A549 (cell line): ENCODE measurements around the gene SLC16A2. TPM values are rescaled to one million over a fixed set of nuclear protein-coding genes. Genes with fewer than 3 reads are reported as not detected.

Experiments
- ATAC-seq, 2 experiments: fragments of 200-7000 bp in 1 of 2; fragments of >200 bp in 1 of 2; cut with Nextera tagmentation in 1 of 2; cut with Tn5 transposase in 1 of 2; 3 replicates each; pipeline versions ENCODE4 v1.8.0 to v1.9.1; 2018 to 2020; ENCODE audit warnings: mild to moderate bottlenecking in 1 of 2, moderate library complexity in 1 of 2
- CTCF ChIA-PET: fragments of 300-600 bp; sonication (Branson Sonifier 250); formaldehyde crosslinking; extraction: SDS; loops from one replicate; lab custom pipeline; 2021; ENCODE audit warnings: antibody characterized with exemption, inconsistent platforms; lab: Yijun Ruan, JAX
- POLR2A ChIA-PET: fragments of 350-600 bp; formaldehyde crosslinking; extraction: SDS; loops from one replicate; lab custom pipeline; 2021; ENCODE audit warnings: antibody characterized with exemption, inconsistent platforms; lab: Yijun Ruan, JAX
- DNase-seq, 2 experiments: peaks; one replicate each; pipeline versions ENCODE4 v3.0.0 to v3.0.0-alpha.2; 2011 to 2016; ENCODE audit warnings: low read depth in 1 of 2, low spot score in 1 of 2
- FAIRE-seq: peaks from 2 replicates; lab custom pipeline; 2011; peaks lifted over from hg19 to GRCh38; lab: Jason Lieb, UNC
- H3K27ac ChIP-seq, 2 experiments: fragments of >200 bp; sonication (Bioruptor Twin); formaldehyde crosslinking; 3 replicates each; pipeline ENCODE4 v1.5.1; 2016 to 2017
- H3K4me1 ChIP-seq: fragments of >200 bp; sonication (Bioruptor Twin); formaldehyde crosslinking; 3 replicates; pipeline ENCODE4 v1.6.1; 2016
- H3K4me2 ChIP-seq: fragments of >200 bp; sonication (Bioruptor Twin); formaldehyde crosslinking; 3 replicates; pipeline ENCODE4 v1.6.1; 2016
- H3K4me3 ChIP-seq: fragments of >200 bp; sonication (Bioruptor Twin); formaldehyde crosslinking; 3 replicates; pipeline ENCODE4 v1.5.1; 2016
- H3K9me3 ChIP-seq: fragments of >200 bp; sonication (Bioruptor Twin); formaldehyde crosslinking; 3 replicates; pipeline ENCODE4 v1.6.1; 2016
- ATOH8 ChIP-seq: fragments of 250-450 bp; sonication (Bioruptor Pico); IDR thresholded peaks from 2 replicates; pipeline ENCODE4 v1.5.0; 2020; ENCODE audit warnings: low read depth, mild to moderate bottlenecking, moderate library complexity
- CBX2 ChIP-seq: fragments of 200-600 bp; sonication (generic); IDR thresholded peaks from 2 replicates; pipeline ENCODE4 v1.6.1; 2016; ENCODE audit warnings: low read depth, mild to moderate bottlenecking, borderline replicate concordance
- CEBPB ChIP-seq, 2 experiments: fragments of >200 bp in 1 of 2; sonication (Bioruptor Twin) in 1 of 2; formaldehyde crosslinking in 1 of 2; IDR thresholded peaks; 2 replicates each; pipeline ENCODE4 v1.6.1; 2012 to 2016
- CTCF ChIP-seq: fragments of >200 bp; sonication (Bioruptor Twin); formaldehyde crosslinking; IDR thresholded peaks from 3 replicates; pipeline ENCODE4 v1.5.1; 2016
- EP300 ChIP-seq, 2 experiments: fragments of >200 bp; sonication (Bioruptor Twin); formaldehyde crosslinking; IDR thresholded peaks; 2 replicates in 1 of 2; 3 replicates in 1 of 2; pipeline ENCODE4 v1.6.1; 2016 to 2017
- FOSL2 ChIP-seq, 2 experiments: fragments of 450-650 bp in 1 of 2; fragments of >200 bp in 1 of 2; sonication (Bioruptor Twin) in 1 of 2; formaldehyde crosslinking; IDR thresholded peaks; 2 replicates each; pipeline versions ENCODE4 v1.5.0 to v1.6.1; 2016 to 2020; ENCODE audit warnings: mild to moderate bottlenecking in 1 of 2, moderate library complexity in 1 of 2
- FOXS1 ChIP-seq: fragments of 250-450 bp; sonication (Bioruptor Pico); IDR thresholded peaks from 2 replicates; pipeline ENCODE4 v1.5.0; 2020; ENCODE audit warnings: mild to moderate bottlenecking, moderate library complexity
- HES2 ChIP-seq: fragments of >200 bp; sonication (Bioruptor Twin); formaldehyde crosslinking; IDR thresholded peaks from 2 replicates; pipeline ENCODE4 v1.6.1; 2016
- HOXB5 ChIP-seq: fragments of 250-450 bp; sonication (Bioruptor Pico); IDR thresholded peaks from 2 replicates; pipeline ENCODE4 v1.5.0; 2020; ENCODE audit warnings: mild to moderate bottlenecking, moderate library complexity
- JUN ChIP-seq, 2 experiments: fragments of >200 bp; sonication (Bioruptor Twin); formaldehyde crosslinking; IDR thresholded peaks; 2 replicates in 1 of 2; 3 replicates in 1 of 2; pipeline ENCODE4 v1.6.1; 2016 to 2017
- JUNB ChIP-seq: fragments of >200 bp; sonication (Bioruptor Twin); formaldehyde crosslinking; IDR thresholded peaks from 2 replicates; pipeline ENCODE4 v1.6.1; 2016
- KDM5A ChIP-seq: fragments of 200-600 bp; sonication (generic); IDR thresholded peaks from 2 replicates; pipeline ENCODE4 v1.6.1; 2016; ENCODE audit warnings: antibody characterized with exemption, mild to moderate bottlenecking
- MAFK ChIP-seq: fragments of 450-650 bp; IDR thresholded peaks from 2 replicates; pipeline ENCODE4 v1.6.1; 2014; ENCODE audit not compliant: partially characterized antibody
- MAX ChIP-seq: IDR thresholded peaks from 2 replicates; pipeline ENCODE4 v1.6.1; 2012
- MYC ChIP-seq: IDR thresholded peaks from 2 replicates; pipeline ENCODE4 v1.6.1; 2012; ENCODE audit warnings: mild to moderate bottlenecking, inconsistent platforms, low read length, improper control_type of control experiment, borderline replicate concordance
- NPAS2 ChIP-seq: fragments of 250-450 bp; sonication (Bioruptor Pico); IDR thresholded peaks from 2 replicates; pipeline ENCODE4 v1.8.0; 2022; ENCODE audit warnings: mild to moderate bottlenecking, moderate library complexity, borderline replicate concordance
- POLR2A ChIP-seq: IDR thresholded peaks from 2 replicates; pipeline ENCODE4 v1.6.1; 2012; ENCODE audit warnings: mild to moderate bottlenecking, low read length
- RAD21 ChIP-seq, 2 experiments: fragments of >200 bp in 1 of 2; sonication (Bioruptor Twin) in 1 of 2; formaldehyde crosslinking in 1 of 2; IDR thresholded peaks in 1 of 2; conservative IDR thresholded peaks in 1 of 2; 2 replicates in 1 of 2; 3 replicates in 1 of 2; pipeline ENCODE4 v1.6.1; 2012 to 2018; ENCODE audit warnings: inconsistent platforms in 1 of 2
- RCOR1 ChIP-seq: fragments of 150-350 bp; IDR thresholded peaks from 2 replicates; pipeline ENCODE4 v1.6.1; 2014; ENCODE audit warnings: antibody characterized with exemption, low read length, low read depth
- RFX5 ChIP-seq: fragments of 450-650 bp; IDR thresholded peaks from 2 replicates; pipeline ENCODE4 v1.7.1; 2014; ENCODE audit warnings: antibody characterized with exemption, mild to moderate bottlenecking, moderate library complexity
- RNF2 ChIP-seq: fragments of 200-600 bp; sonication (generic); IDR thresholded peaks from 2 replicates; pipeline ENCODE4 v1.6.1; 2016; ENCODE audit warnings: low read depth, mild to moderate bottlenecking, antibody characterized with exemption, moderate library complexity, borderline replicate concordance
- TP53 ChIP-seq: fragments of 250-450 bp; sonication (Bioruptor Pico); IDR thresholded peaks from 2 replicates; pipeline ENCODE4 v1.5.0; 2021; ENCODE audit warnings: mild to moderate bottlenecking, moderate library complexity
- ZFP36 ChIP-seq: fragments of 450-650 bp; IDR thresholded peaks from 2 replicates; pipeline ENCODE4 v1.6.1; 2014; ENCODE audit warnings: borderline replicate concordance; ENCODE audit not compliant: partially characterized antibody
- WGBS: methylation state at CpG from one replicate; pipeline ENCODE4 v1.1.6; 2017; ENCODE audit errors: missing lambda C conversion rate; 5-methylcytosine and 5-hydroxymethylcytosine counted together
- polyA plus RNA-seq, 4 experiments: library from polyadenylated mRNA; depleted of rRNA in 3 of 4; stranded (reverse); fragments of >200 nt; fragmentation: RNase III in 1 of 4; extraction: RNeasy Plus Mini Kit Qiagen cat#74134 plus additional on column Dnase treatment in 1 of 4; gene quantifications; 2 replicates in 3 of 4; 3 replicates in 1 of 4; pipeline ENCODE4 v1.2.3, GENCODE V29; 2011 to 2017
- TF ChIP-seq, protein P1 (sequence below): fragments of 200-600 bp; sonication (generic); IDR thresholded peaks from 2 replicates; pipeline ENCODE4 v1.6.1; 2016; ENCODE audit warnings: antibody characterized with exemption, mild to moderate bottlenecking, moderate library complexity

The SLC16A2 gene
- polyA plus RNA-seq, 2 of the 4 experiments (the other 2 are of a cell fraction), result 9.7 to 19.2 TPM

DNA sequence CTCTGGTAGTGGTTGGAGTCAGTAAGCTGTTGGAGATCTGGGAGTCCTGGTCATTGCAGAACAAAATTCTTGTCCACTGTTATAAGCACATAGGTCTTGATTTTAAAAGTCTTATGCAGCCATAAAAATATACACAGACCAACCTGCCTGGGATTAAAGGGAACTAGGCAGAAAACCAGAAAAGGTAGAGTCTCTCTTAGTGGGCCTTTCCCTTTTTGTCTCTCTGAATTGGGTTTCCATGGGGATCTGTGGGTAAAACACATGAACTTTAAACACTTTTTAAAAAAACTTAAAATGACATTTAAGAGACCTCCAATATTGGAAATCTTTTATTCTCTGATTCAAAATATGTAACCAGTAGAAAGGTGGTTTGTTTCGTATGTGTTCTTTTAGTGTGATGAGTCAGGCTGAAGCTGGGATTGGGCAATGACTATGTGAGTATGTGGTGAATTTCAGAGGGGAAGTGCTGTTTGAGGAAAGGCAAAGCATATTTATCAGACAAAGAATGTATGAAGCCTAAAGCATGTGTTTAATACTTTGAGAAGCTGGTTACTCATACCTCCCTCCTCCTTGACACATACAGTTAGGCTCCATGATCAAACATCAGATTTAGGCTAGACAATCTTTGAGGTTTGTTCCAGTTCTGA lies 29.6 kb downstream of the SLC16A2 start:
- ChIA-PET CTCF (interaction anchor here (1.5 to 2.1 kb wide), 3 partner anchors 14 to 68 kb away, joined by 3 to 5 read pairs (median 3); no protein-coding TSS in a partner anchor), POLR2A (interaction anchor here (0.6 to 2.2 kb wide), 2 partner anchors 30 to 162 kb away, joined by 3 to 10 read pairs; partner anchors contain the start of gene SLC16A2)
- no peak for FAIRE-seq
- H3K4me1 ChIP-seq, result peaks cover 34% of the 10 kb centered on the region
- TF ChIP-seq JUNB, result peak; percentile 77
- TF ChIP-seq MAFK, result peak; percentile 5
- peak; percentile 77 to 89; a peak in 3 of 4 replicates for TF ChIP-seq CEBPB (IDR thresholded peaks at IDR 0.05)
- TF ChIP-seq MYC, result no peak
- 0 out of 2 replicates have a peak, but pooled peaks have one; percentile 35 for TF ChIP-seq MAX
- no peak for TF ChIP-seq CBX2
- 0 out of 5 replicates have a peak, but pooled peaks of 1 of the 2 experiments have one; percentile 35 for TF ChIP-seq JUN (IDR thresholded peaks at IDR 0.05)
- peak in 1 of 2 experiments; percentile 47; a peak in 2 of 5 replicates for TF ChIP-seq EP300 (IDR thresholded peaks at IDR 0.05)
- peak; percentile 71 for TF ChIP-seq FOSL2 (IDR thresholded peaks at IDR 0.05)
- peak; percentile 73 for TF ChIP-seq FOSL2 (CRISPR knock-in tag; IDR thresholded peaks at IDR 0.05)
- ATAC-seq, result peak; percentile 89 to 90
- H3K4me3 ChIP-seq, result no peak overlapping the region
- H3K27ac ChIP-seq, result peak overlapping the region; percentile 62 to 87
- WGBS, result 4% methylated on average over 1 of the region's 1 CpG
- peak overlapping the region; percentile 50 for H3K4me2 ChIP-seq
- no peaks in the 10 kb centered on the region for H3K9me3 ChIP-seq
- peak; percentile 29 to 64 for DNase-seq

DNA sequence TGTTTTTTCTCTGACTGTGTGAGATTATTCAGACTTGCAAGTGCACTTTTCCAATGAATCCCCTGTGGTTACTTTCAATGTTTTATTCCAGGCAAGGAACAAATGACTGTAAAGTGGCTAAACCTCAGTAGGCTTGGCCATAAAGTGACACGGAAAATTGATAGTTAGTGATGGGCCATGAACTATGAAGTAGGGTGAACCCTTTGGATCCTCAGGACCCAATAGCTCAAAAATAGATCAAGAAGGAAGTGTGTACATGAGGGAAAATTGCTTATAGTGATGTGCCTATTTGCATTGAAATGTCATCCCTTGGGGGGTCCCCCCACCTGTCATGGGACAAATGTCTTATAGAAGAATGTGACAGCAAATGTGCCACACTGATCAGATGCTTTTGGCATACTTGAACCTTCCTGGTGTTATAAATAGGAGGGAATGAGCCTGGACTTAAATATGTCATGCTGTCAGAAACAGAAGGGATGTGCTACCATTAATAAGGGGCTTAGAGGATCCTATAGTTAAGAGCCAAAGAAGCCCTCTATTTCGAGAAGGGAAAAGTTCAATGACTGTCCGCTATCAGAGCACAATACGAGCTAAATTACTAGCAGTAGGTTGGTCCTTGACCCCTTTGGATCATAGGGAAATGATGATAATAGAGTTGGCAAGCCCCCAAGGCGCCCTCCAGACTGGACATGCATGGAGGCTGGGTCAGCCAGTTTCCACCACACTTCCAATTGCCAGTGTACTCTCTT lies 30.3 kb downstream of the SLC16A2 start:
- TF ChIP-seq JUNB, result peak; percentile 10; the same call in 1 of the 2 replicates
- TF ChIP-seq HOXB5 (CRISPR knock-in tag), result no peak
- no peak for TF ChIP-seq RCOR1
- H3K4me1 ChIP-seq, result peaks cover 34% of the 10 kb centered on the region
- POLR2A ChIA-PET, result interaction anchor here (2.2 kb wide), 1 partner anchor 31 kb away, joined by 10 read pairs; the partner anchor contains the start of gene SLC16A2
- 73% methylated on average over 5 of the region's 5 CpGs for WGBS
- no peaks in the 10 kb centered on the region for H3K9me3 ChIP-seq
- ATAC-seq, result no peak; a peak in 2 of 6 replicates
- H3K4me3 ChIP-seq, result no peak overlapping the region
- no peak for DNase-seq
- peak overlapping the region; percentile 50 for H3K4me2 ChIP-seq
- FAIRE-seq, result peak; percentile 92
- peak overlapping the region; percentile 56 to 87 for H3K27ac ChIP-seq
- CTCF ChIA-PET, result interaction anchor here (1.5 kb wide), 1 partner anchor 19 kb away, joined by 3 read pairs; no protein-coding TSS in a partner anchor

- ATAC-seq (no peak), DNase-seq (no peak), FAIRE-seq (no peak)
- ChIA-PET POLR2A (no interaction called here), CTCF (no interaction called here)
- no peaks in the 10 kb centered on the region for H3K9me3 ChIP-seq
- H3K4me3 ChIP-seq, result no peak overlapping the region
- 95% methylated on average over 2 of the region's 2 CpGs for WGBS
- peaks cover 34% of the 10 kb centered on the region for H3K4me1 ChIP-seq
- peak overlapping the region; percentile 56 to 87 for H3K27ac ChIP-seq
- peak overlapping the region; percentile 50; the same call in 2 of the 3 replicates for H3K4me2 ChIP-seq
- no peak for TF ChIP-seq RNF2
- TF ChIP-seq MAX, result no peak
- TF ChIP-seq TP53 (CRISPR knock-in tag), result no peak
- TF ChIP-seq ATOH8 (CRISPR knock-in tag), result no peak
- no peak for TF ChIP-seq KDM5A
- TF ChIP-seq, protein P1, sequence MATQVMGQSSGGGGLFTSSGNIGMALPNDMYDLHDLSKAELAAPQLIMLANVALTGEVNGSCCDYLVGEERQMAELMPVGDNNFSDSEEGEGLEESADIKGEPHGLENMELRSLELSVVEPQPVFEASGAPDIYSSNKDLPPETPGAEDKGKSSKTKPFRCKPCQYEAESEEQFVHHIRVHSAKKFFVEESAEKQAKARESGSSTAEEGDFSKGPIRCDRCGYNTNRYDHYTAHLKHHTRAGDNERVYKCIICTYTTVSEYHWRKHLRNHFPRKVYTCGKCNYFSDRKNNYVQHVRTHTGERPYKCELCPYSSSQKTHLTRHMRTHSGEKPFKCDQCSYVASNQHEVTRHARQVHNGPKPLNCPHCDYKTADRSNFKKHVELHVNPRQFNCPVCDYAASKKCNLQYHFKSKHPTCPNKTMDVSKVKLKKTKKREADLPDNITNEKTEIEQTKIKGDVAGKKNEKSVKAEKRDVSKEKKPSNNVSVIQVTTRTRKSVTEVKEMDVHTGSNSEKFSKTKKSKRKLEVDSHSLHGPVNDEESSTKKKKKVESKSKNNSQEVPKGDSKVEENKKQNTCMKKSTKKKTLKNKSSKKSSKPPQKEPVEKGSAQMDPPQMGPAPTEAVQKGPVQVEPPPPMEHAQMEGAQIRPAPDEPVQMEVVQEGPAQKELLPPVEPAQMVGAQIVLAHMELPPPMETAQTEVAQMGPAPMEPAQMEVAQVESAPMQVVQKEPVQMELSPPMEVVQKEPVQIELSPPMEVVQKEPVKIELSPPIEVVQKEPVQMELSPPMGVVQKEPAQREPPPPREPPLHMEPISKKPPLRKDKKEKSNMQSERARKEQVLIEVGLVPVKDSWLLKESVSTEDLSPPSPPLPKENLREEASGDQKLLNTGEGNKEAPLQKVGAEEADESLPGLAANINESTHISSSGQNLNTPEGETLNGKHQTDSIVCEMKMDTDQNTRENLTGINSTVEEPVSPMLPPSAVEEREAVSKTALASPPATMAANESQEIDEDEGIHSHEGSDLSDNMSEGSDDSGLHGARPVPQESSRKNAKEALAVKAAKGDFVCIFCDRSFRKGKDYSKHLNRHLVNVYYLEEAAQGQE, result no peak
- TF ChIP-seq RFX5, result no peak
- TF ChIP-seq HES2, result no peak
- TF ChIP-seq ZFP36, result no peak
- no peak for TF ChIP-seq NPAS2 (CRISPR knock-in tag)
- TF ChIP-seq CTCF, result no peak
- TF ChIP-seq RCOR1, result no peak
- TF ChIP-seq RAD21 (conservative IDR thresholded peaks at IDR 0.05 in 1 of 2, IDR thresholded peaks at IDR 0.05 in 1 of 2), result no peak
- TF ChIP-seq POLR2A, result no peak
- no peak for TF ChIP-seq FOXS1 (CRISPR knock-in tag)
- TF ChIP-seq HOXB5 (CRISPR knock-in tag), result no peak
Observed at GRCh38 chrX:74452199-74452481, 30.8 kb downstream of the SLC16A2 start.
